ENCODE results near the gene ZC3H8. TPM values are rescaled to one million over a fixed set of nuclear protein-coding genes. Genes with fewer than 3 reads are reported as not detected.

Gene ZC3H8
- total RNA-seq, 1 donor from 2014 or later = 5.0 TPM

DNA sequence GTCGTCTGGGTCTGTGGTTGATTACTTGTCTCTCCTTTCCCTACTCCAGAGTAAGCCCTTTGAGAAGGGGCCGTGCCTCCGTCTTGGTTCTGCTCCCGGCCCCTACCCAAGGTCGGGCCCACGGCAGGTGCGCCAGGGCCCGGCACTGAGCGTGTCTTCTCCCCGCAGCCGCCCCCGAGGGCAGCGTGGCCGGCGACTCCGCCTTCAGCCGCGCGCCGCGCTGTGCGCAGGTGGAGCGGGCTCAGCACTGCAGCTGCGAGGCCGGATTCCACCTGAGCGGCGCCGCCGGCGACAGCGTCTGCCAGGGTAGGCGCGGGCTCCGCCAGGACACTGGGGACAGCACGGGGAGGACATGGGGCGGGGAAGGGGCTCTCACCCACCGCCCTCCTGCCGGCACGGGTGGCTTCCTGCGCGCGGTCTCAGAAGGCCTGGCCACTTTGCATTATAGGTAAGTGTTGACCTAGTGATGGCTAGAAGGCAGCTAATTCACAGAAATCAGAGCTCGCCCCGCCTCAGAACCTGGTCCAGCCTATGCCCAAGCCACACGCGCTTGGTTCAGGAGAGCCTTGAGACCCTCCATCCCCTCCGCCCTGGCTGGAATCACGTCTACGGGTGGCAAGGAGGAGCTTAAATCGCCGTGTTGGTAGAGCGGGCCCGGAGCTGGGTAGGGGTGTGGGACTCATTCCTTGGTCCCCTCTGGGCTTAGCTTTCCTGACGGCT is 73.1 kb downstream of the ZC3H8 start:
- ATAC-seq = peak; percentile 49 to 77
- Histone ChIP-seq H3K36me3 (no peaks in the 10 kb centered on the region), H3K4me3 (no peak overlapping the region)

DNA sequence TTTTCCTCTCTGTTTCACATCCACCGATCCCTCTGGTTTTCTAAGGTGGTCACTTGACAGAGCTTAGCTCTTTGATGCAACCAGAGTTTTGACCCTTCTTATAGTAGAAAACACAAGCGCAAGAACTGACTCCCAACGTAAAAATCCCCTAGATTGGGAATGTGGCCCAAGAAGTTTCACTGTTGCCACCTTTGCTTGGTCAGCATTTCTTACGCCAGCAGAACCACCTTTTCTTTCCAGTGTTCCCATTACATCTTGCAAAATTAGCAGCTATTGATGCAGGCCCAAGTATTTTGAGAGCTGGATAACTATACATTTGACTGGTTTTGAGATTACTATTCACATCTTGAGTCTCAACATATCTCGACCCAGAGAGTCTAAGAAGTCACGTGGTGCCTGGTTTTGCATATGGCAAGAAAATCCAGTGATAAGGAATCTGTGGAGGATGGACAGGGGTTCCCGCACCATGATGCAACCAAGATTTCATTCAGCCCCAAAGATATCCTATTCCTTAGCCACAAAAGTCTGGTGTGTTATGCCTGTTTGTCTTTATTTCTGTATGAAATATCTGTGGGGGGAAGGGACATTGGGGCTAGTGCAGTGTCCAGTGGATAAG is 78.8 kb downstream of the ZC3H8 start:
- ATAC-seq (no peak), DNase-seq (no peak)
- Histone ChIP-seq H3K9me3 (no peaks in the 10 kb centered on the region), H3K4me3 (no peak overlapping the region), H3K36me3 (no peaks in the 10 kb centered on the region), H3K27ac (no peak overlapping the region), H3K4me1 (no peaks in the 10 kb centered on the region), H3K27me3 (ENCODE audit: low read depth) (no peaks in the 10 kb centered on the region)
- TF ChIP-seq, protein P1, sequence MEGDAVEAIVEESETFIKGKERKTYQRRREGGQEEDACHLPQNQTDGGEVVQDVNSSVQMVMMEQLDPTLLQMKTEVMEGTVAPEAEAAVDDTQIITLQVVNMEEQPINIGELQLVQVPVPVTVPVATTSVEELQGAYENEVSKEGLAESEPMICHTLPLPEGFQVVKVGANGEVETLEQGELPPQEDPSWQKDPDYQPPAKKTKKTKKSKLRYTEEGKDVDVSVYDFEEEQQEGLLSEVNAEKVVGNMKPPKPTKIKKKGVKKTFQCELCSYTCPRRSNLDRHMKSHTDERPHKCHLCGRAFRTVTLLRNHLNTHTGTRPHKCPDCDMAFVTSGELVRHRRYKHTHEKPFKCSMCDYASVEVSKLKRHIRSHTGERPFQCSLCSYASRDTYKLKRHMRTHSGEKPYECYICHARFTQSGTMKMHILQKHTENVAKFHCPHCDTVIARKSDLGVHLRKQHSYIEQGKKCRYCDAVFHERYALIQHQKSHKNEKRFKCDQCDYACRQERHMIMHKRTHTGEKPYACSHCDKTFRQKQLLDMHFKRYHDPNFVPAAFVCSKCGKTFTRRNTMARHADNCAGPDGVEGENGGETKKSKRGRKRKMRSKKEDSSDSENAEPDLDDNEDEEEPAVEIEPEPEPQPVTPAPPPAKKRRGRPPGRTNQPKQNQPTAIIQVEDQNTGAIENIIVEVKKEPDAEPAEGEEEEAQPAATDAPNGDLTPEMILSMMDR (IDR thresholded peaks at IDR 0.05) = no peak
- intact Hi-C loops (cut with DNase I) = no loop called here

More for the DNA sequence above, 73.1 kb downstream of the ZC3H8 start:
- no peak for DNase-seq
- H3K4me1 ChIP-seq = no peaks in the 10 kb centered on the region
- peaks cover 4% of the 10 kb centered on the region for H3K27me3 ChIP-seq (ENCODE audit: low read depth)
- intact Hi-C loops (cut with DNase I) = no loop called here
- H3K27ac ChIP-seq = no peak overlapping the region
- TF ChIP-seq, protein P1 (IDR thresholded peaks at IDR 0.05) = no peak
- H3K9me3 ChIP-seq = no peaks in the 10 kb centered on the region

DNA sequence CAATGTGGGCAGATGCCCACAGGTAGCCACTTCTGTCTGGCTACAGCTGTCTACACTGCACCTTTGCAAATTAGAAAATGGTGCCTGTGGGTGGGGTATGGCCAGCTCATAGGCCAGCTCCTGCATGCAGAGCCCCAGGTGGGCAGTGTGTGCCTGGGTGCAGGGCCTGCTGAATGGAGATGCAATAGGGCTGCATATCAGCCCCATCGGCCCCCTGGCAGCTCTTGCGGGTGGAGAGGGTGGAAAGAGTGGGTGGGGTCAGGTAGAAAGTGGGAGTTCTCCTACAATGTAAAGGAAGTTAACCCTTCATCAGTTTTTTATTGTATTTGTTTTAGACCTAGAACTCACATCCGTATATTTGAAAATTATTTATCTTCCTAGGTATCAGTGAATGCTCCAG is 79.5 kb downstream of the ZC3H8 start:
- no peaks in the 10 kb centered on the region for H3K36me3 ChIP-seq
- H3K27me3 ChIP-seq (ENCODE audit: low read depth) = no peaks in the 10 kb centered on the region
- intact Hi-C loops (cut with DNase I) = no loop called here
- no peaks in the 10 kb centered on the region for H3K4me1 ChIP-seq
- no peak overlapping the region for H3K4me3 ChIP-seq
- H3K9me3 ChIP-seq = no peaks in the 10 kb centered on the region
- no peak overlapping the region for H3K27ac ChIP-seq
- TF ChIP-seq, protein P1 (IDR thresholded peaks at IDR 0.05) = no peak
- ATAC-seq = no peak
- no peak for DNase-seq

DNA sequence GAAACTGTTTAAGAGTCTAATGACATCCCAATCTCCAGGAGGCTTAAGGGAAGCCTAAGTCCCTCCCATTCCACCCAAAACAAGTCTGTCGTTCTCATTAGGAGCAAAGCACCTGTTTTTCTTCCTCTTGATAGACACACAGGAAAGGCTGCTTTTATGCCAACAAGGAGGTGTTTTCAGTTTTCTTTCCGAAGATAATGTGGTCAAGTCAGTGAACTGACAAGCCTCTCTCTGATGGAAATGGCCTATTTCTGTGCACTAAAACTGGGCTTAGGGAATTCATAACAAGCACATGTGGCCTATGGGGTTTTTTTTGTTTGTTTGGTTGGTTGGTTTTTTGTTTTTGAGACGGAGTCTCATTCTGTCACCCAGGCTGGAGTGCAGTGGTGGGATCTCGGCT is 80.5 kb downstream of the ZC3H8 start:
- TF ChIP-seq, protein P1 (IDR thresholded peaks at IDR 0.05) = no peak
- no peaks in the 10 kb centered on the region for H3K27me3 ChIP-seq (ENCODE audit: low read depth)
- ATAC-seq = no peak

DNA sequence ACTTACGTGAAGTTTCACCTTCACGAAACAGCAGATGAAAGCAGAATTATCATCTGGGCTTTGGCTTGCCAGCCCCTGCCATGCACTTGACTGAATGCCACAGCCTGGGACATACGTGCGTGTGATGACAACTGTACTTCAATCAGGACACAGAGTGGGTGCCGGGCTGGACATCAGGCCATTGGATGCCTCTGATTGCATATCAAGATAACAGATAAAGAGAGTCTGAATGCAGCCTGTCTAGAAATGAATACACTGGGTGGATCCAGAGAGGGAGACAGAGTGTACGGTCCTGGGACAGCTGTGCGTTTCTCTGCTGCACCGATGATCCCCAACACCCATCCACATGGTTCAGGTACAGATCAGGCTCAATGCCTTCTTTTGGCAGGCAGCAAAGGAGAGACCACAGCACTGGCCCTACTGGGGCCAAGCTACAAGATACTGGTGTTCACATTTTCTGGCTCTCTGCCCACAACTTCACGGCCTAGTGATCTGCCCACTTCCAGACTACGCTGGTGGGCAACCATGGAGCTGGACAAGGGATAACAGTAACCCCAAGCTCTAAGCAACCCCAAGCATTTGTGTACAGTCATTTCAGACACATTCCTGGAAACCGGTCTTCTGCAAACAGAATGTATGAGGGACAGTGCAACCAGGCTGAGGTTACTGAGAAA is 81.1 kb downstream of the ZC3H8 start:
- DNase-seq (no peak), ATAC-seq (no peak)
- Histone ChIP-seq H3K9me3 (no peaks in the 10 kb centered on the region), H3K27ac (no peak overlapping the region), H3K4me3 (no peak overlapping the region), H3K4me1 (no peaks in the 10 kb centered on the region), H3K36me3 (no peaks in the 10 kb centered on the region), H3K27me3 (ENCODE audit: low read depth) (no peaks in the 10 kb centered on the region)
- TF ChIP-seq, protein P1 (IDR thresholded peaks at IDR 0.05) = no peak
- intact Hi-C loops (cut with DNase I) = no loop called here

More for the DNA sequence above, 80.5 kb downstream of the ZC3H8 start:
- H3K4me1 ChIP-seq = no peaks in the 10 kb centered on the region
- no peak overlapping the region for H3K4me3 ChIP-seq
- H3K9me3 ChIP-seq = no peaks in the 10 kb centered on the region
- H3K27ac ChIP-seq = no peak overlapping the region
- H3K36me3 ChIP-seq = no peaks in the 10 kb centered on the region
- intact Hi-C loops (cut with DNase I) = no loop called here
- no peak for DNase-seq

Data from lower lobe of right lung (tissue), 2 donors.